Mammary epithelial cell (primary cell): ENCODE data around the gene ANXA5.

ENCODE experiments used
- CTCF ChIP-seq, 2 donors: IDR thresholded peaks in 1 of 2; conservative IDR thresholded peaks in 1 of 2; 2 replicates each; pipeline ENCODE4 v1.5.1; 2011 to 2012; ENCODE audit warnings: inconsistent platforms in 2 of 2, low read length in 2 of 2, mild to moderate bottlenecking in 2 of 2, control low read depth in 1 of 2, low read depth in 1 of 2; ENCODE audit not compliant: insufficient read depth in 1 of 2; ENCODE audit errors: extremely low read depth in 1 of 2
- EZH2 ChIP-seq: IDR thresholded peaks from 2 replicates; pipeline ENCODE4 v1.6.1; 2012; ENCODE audit warnings: low read length, inconsistent platforms, borderline replicate concordance

GRCh38 chr4:121701263-121701662 lies 4.5 kb upstream of the ANXA5 start:
- TF ChIP-seq CTCF (conservative IDR thresholded peaks at IDR 0.05 in 1 of 2, IDR thresholded peaks at IDR 0.05 in 1 of 2; ENCODE audit: extremely low read depth in 1 of 2, insufficient read depth in 1 of 2, low read depth in 1 of 2, low read length in 2 of 2) (no peak), EZH2 (no peak)
